ENCODE measurements around the gene PDE2A. TPM values are rescaled to one million over a fixed set of nuclear protein-coding genes. Genes with fewer than 3 reads are reported as not detected.

The PDE2A gene
- polyA plus RNA-seq, 1 donor (not counting 4 experiments of a cell fraction or from before 2014, with no cell fraction given): 0.38 TPM

- Histone ChIP-seq H3K4me1 (ENCODE audit: control insufficient read depth, extremely low read depth, insufficient read depth, low read length) (peaks cover 30% of the 10 kb centered on the region), H3K9me1 (ENCODE audit: control insufficient read depth, extremely low read depth, insufficient read depth, low read length) (no peaks in the 10 kb centered on the region), H3K36me3 (ENCODE audit: control insufficient read depth in 2 of 2, extremely low read depth in 1 of 2, insufficient read depth in 2 of 2, low read length in 2 of 2) (no peaks in the 10 kb centered on the region), H3K9ac (ENCODE audit: control insufficient read depth, extremely low read depth, insufficient read depth, low read length) (peak overlapping the region; percentile 1), H3K27ac (ENCODE audit: control insufficient read depth, insufficient read depth, low read length) (peak overlapping the region; percentile 50), H3K27me3 (ENCODE audit: control insufficient read depth, extremely low read depth, insufficient read depth, low read length) (no peaks in the 10 kb centered on the region), H3K79me2 (ENCODE audit: control insufficient read depth, insufficient read depth, low read length) (no peaks in the 10 kb centered on the region), H3K9me3 (ENCODE audit: control insufficient read depth, low read depth, low read length) (no peaks in the 10 kb centered on the region), H4K20me1 (ENCODE audit: control insufficient read depth, extremely low read depth, insufficient read depth, low read length) (no peaks in the 10 kb centered on the region), H2AFZ (ENCODE audit: control insufficient read depth, low read length) (no peak overlapping the region), H3K4me2 (ENCODE audit: control insufficient read depth, extremely low read depth, insufficient read depth, low read depth, low read length) (peak overlapping the region; percentile 12), H3K4me3 (ENCODE audit: control insufficient read depth in 2 of 3, extremely low read depth in 1 of 3, insufficient read depth in 2 of 3, low read depth in 1 of 3, low read length in 3 of 3) (no peak overlapping the region)
- DNase-seq (ENCODE audit: low read depth, low spot score): no peak
- dilution Hi-C loops (cut with MboI; ENCODE audit: extremely low pct_ligation_motif_present, low sequenced_read_pairs): no loop called here
- no peak for TF ChIP-seq CTCF (optimal IDR thresholded peaks at IDR 0.05 in 1 of 3, IDR thresholded peaks at IDR 0.05 in 1 of 3, conservative IDR thresholded peaks at IDR 0.05 in 1 of 3; ENCODE audit: extremely low read depth in 1 of 3, insufficient read depth in 2 of 3, low read length in 3 of 3)
- no peak for TF ChIP-seq EZH2 (IDR thresholded peaks at IDR 0.05; ENCODE audit: low read length)
- no peak for FAIRE-seq
Observed at GRCh38 chr11:72568861-72569260, 105.4 kb downstream of the PDE2A start.

- Histone ChIP-seq H3K9me3 (ENCODE audit: control insufficient read depth, low read depth, low read length) (no peaks in the 10 kb centered on the region), H3K27me3 (ENCODE audit: control insufficient read depth, extremely low read depth, insufficient read depth, low read length) (no peaks in the 10 kb centered on the region), H3K79me2 (ENCODE audit: control insufficient read depth, insufficient read depth, low read length) (no peaks in the 10 kb centered on the region), H2AFZ (ENCODE audit: control insufficient read depth, low read length) (no peak overlapping the region), H3K4me3 (ENCODE audit: control insufficient read depth in 2 of 3, extremely low read depth in 1 of 3, insufficient read depth in 2 of 3, low read depth in 1 of 3, low read length in 3 of 3) (no peak overlapping the region), H4K20me1 (ENCODE audit: control insufficient read depth, extremely low read depth, insufficient read depth, low read length) (no peaks in the 10 kb centered on the region), H3K9ac (ENCODE audit: control insufficient read depth, extremely low read depth, insufficient read depth, low read length) (no peak overlapping the region), H3K9me1 (ENCODE audit: control insufficient read depth, extremely low read depth, insufficient read depth, low read length) (no peaks in the 10 kb centered on the region), H3K4me1 (ENCODE audit: control insufficient read depth, extremely low read depth, insufficient read depth, low read length) (peaks cover 15% of the 10 kb centered on the region), H3K27ac (ENCODE audit: control insufficient read depth, insufficient read depth, low read length) (no peak overlapping the region), H3K4me2 (ENCODE audit: control insufficient read depth, extremely low read depth, insufficient read depth, low read depth, low read length) (no peak overlapping the region), H3K36me3 (ENCODE audit: control insufficient read depth in 2 of 2, extremely low read depth in 1 of 2, insufficient read depth in 2 of 2, low read length in 2 of 2) (no peaks in the 10 kb centered on the region)
- dilution Hi-C loops (cut with MboI; ENCODE audit: extremely low pct_ligation_motif_present, low sequenced_read_pairs): no loop called here
- no peak for TF ChIP-seq EZH2 (IDR thresholded peaks at IDR 0.05; ENCODE audit: low read length)
- no peak for TF ChIP-seq CTCF (optimal IDR thresholded peaks at IDR 0.05 in 1 of 3, IDR thresholded peaks at IDR 0.05 in 1 of 3, conservative IDR thresholded peaks at IDR 0.05 in 1 of 3; ENCODE audit: extremely low read depth in 1 of 3, insufficient read depth in 2 of 3, low read length in 3 of 3)
- FAIRE-seq (no peak), DNase-seq (ENCODE audit: low read depth, low spot score) (no peak)
Observed at GRCh38 chr11:72562431-72562830, 111.8 kb downstream of the PDE2A start.
